HepG2 (cell line): ENCODE data around the gene AKT3.

Source experiments
- NFIC ChIP-seq: IDR thresholded peaks from 2 replicates; pipeline ENCODE4 v1.6.1; 2012; ENCODE audit warnings: mild to moderate bottlenecking, low read length, inconsistent platforms
- SUZ12 ChIP-seq: fragments of 150-350 bp; IDR thresholded peaks from 2 replicates; pipeline ENCODE4 v1.6.1; 2014; ENCODE audit warnings: low read depth, low read length
- ZBTB8A ChIP-seq: sonication (generic); formaldehyde crosslinking; IDR thresholded peaks from 2 replicates; pipeline ENCODE4 v1.4.0; 2020; ENCODE audit warnings: mild to moderate bottlenecking, low read depth, missing genetic modification reagents, borderline replicate concordance
- TF ChIP-seq, protein P1 (sequence below), 2 experiments: IDR thresholded peaks; 2 replicates each; pipeline ENCODE4 v1.6.1; 2011 to 2012; ENCODE audit warnings: low read length in 2 of 2, borderline replicate concordance in 1 of 2, low read depth in 1 of 2, mild to moderate bottlenecking in 1 of 2, moderate library complexity in 1 of 2

DNA sequence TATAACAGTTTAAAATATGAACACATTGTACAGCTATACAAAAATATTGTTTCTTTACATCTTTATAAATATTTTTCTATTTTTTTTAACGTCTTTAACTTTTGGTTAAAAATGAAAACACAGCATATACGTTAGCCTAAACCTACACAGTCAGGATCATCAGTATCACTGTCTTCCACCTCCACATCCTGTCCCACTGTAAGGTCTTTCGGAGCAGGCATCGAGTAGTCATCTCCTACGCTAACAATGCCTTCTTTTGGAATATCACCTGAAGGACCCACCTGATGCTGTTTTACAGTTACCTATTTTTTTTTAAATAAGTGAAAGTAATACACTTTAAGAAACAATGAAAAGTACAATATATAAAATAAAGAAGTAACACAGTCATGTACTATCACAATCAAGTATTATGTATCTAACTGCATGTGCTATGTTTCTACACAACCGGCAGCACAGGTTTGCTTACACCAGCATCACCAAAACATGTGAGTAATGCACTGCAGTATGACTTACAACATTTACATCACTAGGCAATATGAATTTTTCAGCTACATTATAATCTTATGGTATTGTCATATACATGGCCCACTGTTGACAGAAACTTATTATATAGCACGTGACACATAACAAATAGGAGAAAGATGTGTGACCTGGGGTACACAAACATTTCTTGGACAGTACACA is 254.4 kb downstream of the AKT3 start:
- TF ChIP-seq, protein P1, sequence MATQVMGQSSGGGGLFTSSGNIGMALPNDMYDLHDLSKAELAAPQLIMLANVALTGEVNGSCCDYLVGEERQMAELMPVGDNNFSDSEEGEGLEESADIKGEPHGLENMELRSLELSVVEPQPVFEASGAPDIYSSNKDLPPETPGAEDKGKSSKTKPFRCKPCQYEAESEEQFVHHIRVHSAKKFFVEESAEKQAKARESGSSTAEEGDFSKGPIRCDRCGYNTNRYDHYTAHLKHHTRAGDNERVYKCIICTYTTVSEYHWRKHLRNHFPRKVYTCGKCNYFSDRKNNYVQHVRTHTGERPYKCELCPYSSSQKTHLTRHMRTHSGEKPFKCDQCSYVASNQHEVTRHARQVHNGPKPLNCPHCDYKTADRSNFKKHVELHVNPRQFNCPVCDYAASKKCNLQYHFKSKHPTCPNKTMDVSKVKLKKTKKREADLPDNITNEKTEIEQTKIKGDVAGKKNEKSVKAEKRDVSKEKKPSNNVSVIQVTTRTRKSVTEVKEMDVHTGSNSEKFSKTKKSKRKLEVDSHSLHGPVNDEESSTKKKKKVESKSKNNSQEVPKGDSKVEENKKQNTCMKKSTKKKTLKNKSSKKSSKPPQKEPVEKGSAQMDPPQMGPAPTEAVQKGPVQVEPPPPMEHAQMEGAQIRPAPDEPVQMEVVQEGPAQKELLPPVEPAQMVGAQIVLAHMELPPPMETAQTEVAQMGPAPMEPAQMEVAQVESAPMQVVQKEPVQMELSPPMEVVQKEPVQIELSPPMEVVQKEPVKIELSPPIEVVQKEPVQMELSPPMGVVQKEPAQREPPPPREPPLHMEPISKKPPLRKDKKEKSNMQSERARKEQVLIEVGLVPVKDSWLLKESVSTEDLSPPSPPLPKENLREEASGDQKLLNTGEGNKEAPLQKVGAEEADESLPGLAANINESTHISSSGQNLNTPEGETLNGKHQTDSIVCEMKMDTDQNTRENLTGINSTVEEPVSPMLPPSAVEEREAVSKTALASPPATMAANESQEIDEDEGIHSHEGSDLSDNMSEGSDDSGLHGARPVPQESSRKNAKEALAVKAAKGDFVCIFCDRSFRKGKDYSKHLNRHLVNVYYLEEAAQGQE (IDR thresholded peaks at IDR 0.05; ENCODE audit: borderline replicate concordance in 1 of 2, low read depth in 1 of 2, low read length in 2 of 2): no peak
- TF ChIP-seq NFIC (no peak), SUZ12 (no peak), ZBTB8A (no peak)
